ENCODE measurements around the gene TRIM51. TPM values are rescaled to one million over a fixed set of nuclear protein-coding genes. Genes with fewer than 3 reads are reported as not detected.
"Not testable (repeated sequence)": the region's sequence is repeated elsewhere in the genome, so short reads cannot be mapped to it uniquely, and the experiment has no call there.

TRIM51 gene
- total RNA-seq, 3 donors from 2014 or later (not counting 1 experiment from before 2014, with no cell fraction given), result 0.25 to 8.5 TPM; not detected in 1

- no peak for TF ChIP-seq CTCF (IDR thresholded peaks at IDR 0.05)
- H3K27me3 Mint-ChIP-seq (ENCODE audit: low read depth in 2 of 2), result no peaks in the 10 kb centered on the region
- Histone ChIP-seq H3K27ac (ENCODE audit: low read length) (no peak overlapping the region), H3K27me3 (ENCODE audit: control insufficient read depth, insufficient read depth, low read length) (no peaks in the 10 kb centered on the region), H3K4me1 (ENCODE audit: control insufficient read depth, insufficient read depth, low read length) (no peaks in the 10 kb centered on the region), H3K9me3 (ENCODE audit: control insufficient read depth, insufficient read depth, low read length) (peaks cover 5% of the 10 kb centered on the region), H3K4me3 (ENCODE audit: low read length) (no peak overlapping the region), H3K36me3 (ENCODE audit: control insufficient read depth, insufficient read depth, low read length) (no peaks in the 10 kb centered on the region)
- no CpG with 5 or more reads among the region's 1 CpG for WGBS (ENCODE audit: insufficient coverage)
- no peaks in the 10 kb centered on the region for H3K4me1 Mint-ChIP-seq
- ATAC-seq (no peak), DNase-seq (no peak)
- H3K9me3 Mint-ChIP-seq, result peaks cover 15 to 34% of the 10 kb centered on the region in 2 donors
- no peaks in the 10 kb centered on the region for H3K36me3 Mint-ChIP-seq
- no peak overlapping the region for H3K27ac Mint-ChIP-seq
- intact Hi-C loops (cut with micrococcal nuclease), result no loop called here
- no peak overlapping the region for H3K4me3 Mint-ChIP-seq
Observed at GRCh38 chr11:55852141-55852540, 31.0 kb upstream of the TRIM51 start.

- H3K36me3 ChIP-seq (ENCODE audit: control insufficient read depth, insufficient read depth, low read length), result no peaks in the 10 kb centered on the region
- Mint-ChIP-seq H3K4me1 (no peaks in the 10 kb centered on the region), H3K36me3 (no peaks in the 10 kb centered on the region), H3K27ac (no peak overlapping the region), H3K9me3 (peaks cover 12 to 33% of the 10 kb centered on the region in 2 donors), H3K4me3 (no peak overlapping the region), H3K27me3 (ENCODE audit: low read depth in 2 of 2) (no peaks in the 10 kb centered on the region)
- no peak overlapping the region for H3K4me3 ChIP-seq (ENCODE audit: low read length)
- WGBS (ENCODE audit: insufficient coverage), result 0% methylated on average over 1 of the region's 1 CpG
- no peak overlapping the region for H3K27ac ChIP-seq (ENCODE audit: low read length)
- no peaks in the 10 kb centered on the region for H3K27me3 ChIP-seq (ENCODE audit: control insufficient read depth, insufficient read depth, low read length)
- H3K9me3 ChIP-seq (ENCODE audit: control insufficient read depth, insufficient read depth, low read length), result peaks cover 7% of the 10 kb centered on the region
- no peak for TF ChIP-seq CTCF (IDR thresholded peaks at IDR 0.05)
- intact Hi-C loops (cut with micrococcal nuclease), result no loop called here
- ATAC-seq (no peak), DNase-seq (no peak)
- no peaks in the 10 kb centered on the region for H3K4me1 ChIP-seq (ENCODE audit: control insufficient read depth, insufficient read depth, low read length)
Observed at GRCh38 chr11:55854704-55855103, 28.4 kb upstream of the TRIM51 start.

GRCh38 chr11:55867354-55867753, 15.7 kb upstream of the TRIM51 start:
- intact Hi-C loops (cut with micrococcal nuclease); H3K4me1 ChIP-seq (ENCODE audit: control insufficient read depth, insufficient read depth, low read length); H3K36me3 Mint-ChIP-seq; H3K4me3 ChIP-seq (ENCODE audit: low read length); ATAC-seq; H3K27ac Mint-ChIP-seq; H3K36me3 ChIP-seq (ENCODE audit: control insufficient read depth, insufficient read depth, low read length); H3K27me3 ChIP-seq (ENCODE audit: control insufficient read depth, insufficient read depth, low read length); H3K4me3 Mint-ChIP-seq; H3K4me1 Mint-ChIP-seq; H3K27ac ChIP-seq (ENCODE audit: low read length); H3K27me3 Mint-ChIP-seq (ENCODE audit: low read depth in 2 of 2); DNase-seq: not testable (repeated sequence)
- H3K9me3 Mint-ChIP-seq, result peaks cover 9 to 26% of the 10 kb centered on the region in 2 donors
- H3K9me3 ChIP-seq (ENCODE audit: control insufficient read depth, insufficient read depth, low read length), result peaks cover 15% of the 10 kb centered on the region
- 65% methylated on average over 4 of the region's 4 CpGs for WGBS (ENCODE audit: insufficient coverage)

- H3K36me3 Mint-ChIP-seq; H3K27ac ChIP-seq (ENCODE audit: low read length); H3K36me3 ChIP-seq (ENCODE audit: control insufficient read depth, insufficient read depth, low read length); intact Hi-C loops (cut with micrococcal nuclease); H3K4me3 Mint-ChIP-seq; ATAC-seq; H3K27ac Mint-ChIP-seq; H3K4me1 Mint-ChIP-seq; H3K27me3 ChIP-seq (ENCODE audit: control insufficient read depth, insufficient read depth, low read length); H3K4me1 ChIP-seq (ENCODE audit: control insufficient read depth, insufficient read depth, low read length); DNase-seq; H3K27me3 Mint-ChIP-seq (ENCODE audit: low read depth in 2 of 2); H3K4me3 ChIP-seq (ENCODE audit: low read length): not testable (repeated sequence)
- H3K9me3 ChIP-seq (ENCODE audit: control insufficient read depth, insufficient read depth, low read length), result peaks cover 13% of the 10 kb centered on the region
- 24% methylated on average over 33 of the region's 33 CpGs for WGBS (ENCODE audit: insufficient coverage)
- peaks cover 2 to 17% of the 10 kb centered on the region in 2 donors for H3K9me3 Mint-ChIP-seq
Observed at GRCh38 chr11:55872731-55873130, 10.4 kb upstream of the TRIM51 start.

- H3K4me3 ChIP-seq (ENCODE audit: low read length); H3K27ac Mint-ChIP-seq; H3K4me3 Mint-ChIP-seq; H3K4me1 Mint-ChIP-seq; H3K4me1 ChIP-seq (ENCODE audit: control insufficient read depth, insufficient read depth, low read length); intact Hi-C loops (cut with micrococcal nuclease); H3K36me3 Mint-ChIP-seq; DNase-seq; H3K27ac ChIP-seq (ENCODE audit: low read length); H3K36me3 ChIP-seq (ENCODE audit: control insufficient read depth, insufficient read depth, low read length); ATAC-seq; H3K27me3 ChIP-seq (ENCODE audit: control insufficient read depth, insufficient read depth, low read length); H3K27me3 Mint-ChIP-seq (ENCODE audit: low read depth in 2 of 2): not testable (repeated sequence)
- H3K9me3 Mint-ChIP-seq, result peaks cover 4 to 17% of the 10 kb centered on the region in 2 donors
- 27% methylated on average over 34 of the region's 34 CpGs for WGBS (ENCODE audit: insufficient coverage)
- peaks cover 13% of the 10 kb centered on the region for H3K9me3 ChIP-seq (ENCODE audit: control insufficient read depth, insufficient read depth, low read length)
Observed at GRCh38 chr11:55873146-55873545, 10.0 kb upstream of the TRIM51 start.

GRCh38 chr11:55884995-55885394, 1.9 kb downstream of the TRIM51 start:
- H3K4me3 Mint-ChIP-seq; H3K36me3 ChIP-seq (ENCODE audit: control insufficient read depth, insufficient read depth, low read length); H3K4me1 Mint-ChIP-seq; H3K27me3 ChIP-seq (ENCODE audit: control insufficient read depth, insufficient read depth, low read length); DNase-seq; H3K27ac Mint-ChIP-seq; H3K9me3 ChIP-seq (ENCODE audit: control insufficient read depth, insufficient read depth, low read length); H3K27ac ChIP-seq (ENCODE audit: low read length); H3K27me3 Mint-ChIP-seq (ENCODE audit: low read depth in 2 of 2); H3K4me3 ChIP-seq (ENCODE audit: low read length); intact Hi-C loops (cut with micrococcal nuclease); H3K4me1 ChIP-seq (ENCODE audit: control insufficient read depth, insufficient read depth, low read length); ATAC-seq: not testable (repeated sequence)
- 83% methylated on average over 4 of the region's 4 CpGs for WGBS (ENCODE audit: insufficient coverage)
- H3K9me3 Mint-ChIP-seq, result peaks cover 12 to 20% of the 10 kb centered on the region in 2 donors
- H3K36me3 Mint-ChIP-seq, result peaks cover 14% of the 10 kb centered on the region

- WGBS (ENCODE audit: insufficient coverage), result 90% methylated on average over 9 of the region's 9 CpGs
- H3K27me3 ChIP-seq (ENCODE audit: control insufficient read depth, insufficient read depth, low read length); H3K36me3 ChIP-seq (ENCODE audit: control insufficient read depth, insufficient read depth, low read length); intact Hi-C loops (cut with micrococcal nuclease); H3K4me1 ChIP-seq (ENCODE audit: control insufficient read depth, insufficient read depth, low read length); DNase-seq; H3K9me3 ChIP-seq (ENCODE audit: control insufficient read depth, insufficient read depth, low read length); H3K27ac ChIP-seq (ENCODE audit: low read length); H3K27ac Mint-ChIP-seq; H3K27me3 Mint-ChIP-seq (ENCODE audit: low read depth in 2 of 2); H3K4me3 ChIP-seq (ENCODE audit: low read length); H3K4me3 Mint-ChIP-seq; H3K4me1 Mint-ChIP-seq; ATAC-seq: not testable (repeated sequence)
- Mint-ChIP-seq H3K36me3 (peaks cover 14% of the 10 kb centered on the region), H3K9me3 (peaks cover 12 to 20% of the 10 kb centered on the region in 2 donors)
Observed at GRCh38 chr11:55885481-55885880, 2.4 kb downstream of the TRIM51 start.
